Esophagus muscularis mucosa (tissue), 4 donors: ENCODE results near the gene CLEC4E. TPM values are rescaled to one million over a fixed set of nuclear protein-coding genes. Genes with fewer than 3 reads are reported as not detected.

ENCODE experiments used
- DNase-seq: peaks from one replicate; pipeline ENCODE4 v3.0.0-alpha.2; 2017; ENCODE audit errors: extremely low spot score
- H3K27ac ChIP-seq, 4 donors: fragments of 200-600 bp; sonication (generic); replicated peaks in 1 of 4; 1 replicate in 3 of 4; 2 replicates in 1 of 4; pipeline ENCODE4 v1.5.1; 2016 to 2019; ENCODE audit warnings: mild to moderate bottlenecking in 1 of 4
- H3K27me3 ChIP-seq, 4 donors: fragments of 200-600 bp; sonication (generic); one replicate each; pipeline versions ENCODE4 v1.5.1 to v1.6.0; 2016 to 2019
- H3K36me3 ChIP-seq, 4 donors: fragments of 200-600 bp; sonication (generic); one replicate each; pipeline ENCODE4 v1.5.1; 2016 to 2019
- H3K4me1 ChIP-seq, 4 donors: fragments of 200-600 bp; sonication (generic); one replicate each; pipeline ENCODE4 v1.5.1; 2016 to 2019
- H3K4me3 ChIP-seq, 4 donors: fragments of 200-600 bp; sonication (generic); 1 replicate in 2 of 4; 2 replicates in 2 of 4; pipeline ENCODE4 v1.5.1; 2016 to 2019; ENCODE audit warnings: mild to moderate bottlenecking in 4 of 4, moderate library complexity in 1 of 4
- H3K9me3 ChIP-seq, 4 donors: fragments of 200-600 bp; sonication (generic); 1 replicate in 3 of 4; 2 replicates in 1 of 4; pipeline ENCODE4 v1.5.1; 2016 to 2019
- CTCF ChIP-seq, 3 experiments: fragments of 200-600 bp in 2 of 3; fragments of 450-650 bp in 1 of 3; sonication (generic) in 2 of 3; IDR thresholded peaks; one replicate each; pipeline ENCODE4 v1.5.1; 2017 to 2019; ENCODE audit warnings: antibody characterized with exemption in 3 of 3, mild to moderate bottlenecking in 2 of 3, moderate library complexity in 1 of 3
- EP300 ChIP-seq: sonication (generic); formaldehyde crosslinking; IDR thresholded peaks from one replicate; pipeline ENCODE4 v1.6.1; 2017; ENCODE audit warnings: antibody characterized with exemption
- POLR2A ChIP-seq: fragments of 450-650 bp; IDR thresholded peaks from one replicate; pipeline ENCODE4 v1.6.1; 2017; ENCODE audit warnings: antibody characterized with exemption, moderate library complexity, mild to moderate bottlenecking, low read depth
- POLR2AphosphoS5 ChIP-seq, 2 donors: sonication (generic); formaldehyde crosslinking; IDR thresholded peaks; one replicate each; pipeline ENCODE4 v1.6.1; 2017; ENCODE audit warnings: antibody characterized with exemption in 2 of 2
- WGBS: methylation state at CpG from one replicate; pipeline ENCODE4 v1.1.5; 2018; 5-methylcytosine and 5-hydroxymethylcytosine counted together
- intact Hi-C: fragments of 100-400 bp; cut with DNase I; formaldehyde crosslinking; loops from one replicate; pipeline ENCODE4 v1.15.1; 2023
- total RNA-seq, 4 donors: library from RNA; depleted of rRNA; stranded (reverse); fragments of >200 nt; gene quantifications; one replicate each; pipeline versions ENCODE4 v1.1.0 to v1.2.1, GENCODE V29; 2016

CLEC4E gene
- total RNA-seq, 4 donors from 2014 or later: 0.71 to 5.1 (median 3.7) TPM; not detected in 1

GRCh38 chr12:8562310-8562709 lies 21.6 kb upstream of the CLEC4E start:
- Histone ChIP-seq H3K4me1 (no peaks in the 10 kb centered on the region), H3K9me3 (peaks cover 0 to 7% (median 0%) of the 10 kb centered on the region in 4 donors), H3K36me3 (no peaks in the 10 kb centered on the region), H3K27ac (no peak overlapping the region), H3K27me3 (peaks cover 0 to 4% (median 0%) of the 10 kb centered on the region in 4 donors), H3K4me3 (no peak overlapping the region)
- DNase-seq: no peak
- intact Hi-C loops: no loop called here
- no peak for TF ChIP-seq EP300
- TF ChIP-seq POLR2A: no peak
- TF ChIP-seq POLR2AphosphoS5 (IDR thresholded peaks at IDR 0.05): no peak
- WGBS: 96% methylated on average over 6 of the region's 6 CpGs

- peak; percentile 8 for DNase-seq
- H3K27ac ChIP-seq: no peak overlapping the region
- no peaks in the 10 kb centered on the region for H3K36me3 ChIP-seq
- H3K9me3 ChIP-seq: peaks cover 0 to 7% (median 0%) of the 10 kb centered on the region in 4 donors
- intact Hi-C loops: no loop called here
- peaks cover 0 to 4% (median 0%) of the 10 kb centered on the region in 4 donors for H3K27me3 ChIP-seq
- H3K4me1 ChIP-seq: no peaks in the 10 kb centered on the region
- H3K4me3 ChIP-seq: no peak overlapping the region
- TF ChIP-seq POLR2AphosphoS5 (IDR thresholded peaks at IDR 0.05) (no peak), POLR2A (no peak), CTCF (IDR thresholded peaks at IDR 0.05) (no peak), EP300 (no peak)
- 80% methylated on average over 4 of the region's 4 CpGs for WGBS
Observed at GRCh38 chr12:8561011-8561410, 20.3 kb upstream of the CLEC4E start.

GRCh38 chr12:8559676-8560075 lies 19.0 kb upstream of the CLEC4E start:
- Histone ChIP-seq H3K4me1 (no peaks in the 10 kb centered on the region), H3K9me3 (peaks cover 0 to 7% (median 0%) of the 10 kb centered on the region in 4 donors), H3K4me3 (no peak overlapping the region), H3K27ac (no peak overlapping the region), H3K27me3 (peaks cover 0 to 2% (median 0%) of the 10 kb centered on the region in 4 donors), H3K36me3 (no peaks in the 10 kb centered on the region)
- 80% methylated on average over 11 of the region's 11 CpGs for WGBS
- TF ChIP-seq POLR2AphosphoS5 (IDR thresholded peaks at IDR 0.05): no peak
- TF ChIP-seq CTCF (IDR thresholded peaks at IDR 0.05): no peak
- no peak for TF ChIP-seq EP300
- TF ChIP-seq POLR2A: no peak
- DNase-seq: no peak
- intact Hi-C loops: no loop called here

GRCh38 chr12:8556531-8557097 lies 15.9 kb upstream of the CLEC4E start:
- Histone ChIP-seq H3K36me3 (no peaks in the 10 kb centered on the region), H3K27ac (no peak overlapping the region), H3K27me3 (no peaks in the 10 kb centered on the region), H3K4me3 (no peak overlapping the region), H3K9me3 (no peaks in the 10 kb centered on the region), H3K4me1 (no peaks in the 10 kb centered on the region)
- intact Hi-C loops: no loop called here
- WGBS: 73% methylated on average over 2 of the region's 2 CpGs
- DNase-seq: no peak
- TF ChIP-seq CTCF (IDR thresholded peaks at IDR 0.05): no peak
- TF ChIP-seq POLR2A: no peak
- TF ChIP-seq EP300: no peak
- TF ChIP-seq POLR2AphosphoS5 (IDR thresholded peaks at IDR 0.05): no peak

GRCh38 chr12:8554451-8555195 lies 13.9 kb upstream of the CLEC4E start:
- intact Hi-C loops: no loop called here
- TF ChIP-seq CTCF (IDR thresholded peaks at IDR 0.05) (no peak), POLR2AphosphoS5 (IDR thresholded peaks at IDR 0.05) (no peak), POLR2A (no peak), EP300 (no peak)
- no peaks in the 10 kb centered on the region for H3K9me3 ChIP-seq
- H3K27ac ChIP-seq: no peak overlapping the region
- 87% methylated on average over 5 of the region's 5 CpGs for WGBS
- H3K4me1 ChIP-seq: no peaks in the 10 kb centered on the region
- no peaks in the 10 kb centered on the region for H3K36me3 ChIP-seq
- no peak overlapping the region for H3K4me3 ChIP-seq
- H3K27me3 ChIP-seq: no peaks in the 10 kb centered on the region
- DNase-seq: no peak
